Esophagus squamous epithelium (tissue), 4 donors: ENCODE measurements around the gene RET.

Experiments
- POLR2A ChIP-seq, 4 donors: fragments of 450-650 bp; IDR thresholded peaks; one replicate each; pipeline ENCODE4 v1.6.1; 2017; ENCODE audit warnings: antibody characterized with exemption in 4 of 4, mild to moderate bottlenecking in 4 of 4, moderate library complexity in 3 of 4
- TF ChIP-seq, protein P1 (sequence below), 6 experiments: fragments of 450-650 bp in 4 of 6; fragments of 200-600 bp in 2 of 6; sonication (generic) in 2 of 6; IDR thresholded peaks; one replicate each; pipeline ENCODE4 v1.5.1; 2016 to 2019; ENCODE audit warnings: antibody characterized with exemption in 6 of 6, mild to moderate bottlenecking in 4 of 6, moderate library complexity in 4 of 6

GRCh38 chr10:43113201-43114087 is 36.6 kb downstream of the RET start:
- TF ChIP-seq POLR2A (IDR thresholded peaks at IDR 0.05) = no peak
- TF ChIP-seq, protein P1, sequence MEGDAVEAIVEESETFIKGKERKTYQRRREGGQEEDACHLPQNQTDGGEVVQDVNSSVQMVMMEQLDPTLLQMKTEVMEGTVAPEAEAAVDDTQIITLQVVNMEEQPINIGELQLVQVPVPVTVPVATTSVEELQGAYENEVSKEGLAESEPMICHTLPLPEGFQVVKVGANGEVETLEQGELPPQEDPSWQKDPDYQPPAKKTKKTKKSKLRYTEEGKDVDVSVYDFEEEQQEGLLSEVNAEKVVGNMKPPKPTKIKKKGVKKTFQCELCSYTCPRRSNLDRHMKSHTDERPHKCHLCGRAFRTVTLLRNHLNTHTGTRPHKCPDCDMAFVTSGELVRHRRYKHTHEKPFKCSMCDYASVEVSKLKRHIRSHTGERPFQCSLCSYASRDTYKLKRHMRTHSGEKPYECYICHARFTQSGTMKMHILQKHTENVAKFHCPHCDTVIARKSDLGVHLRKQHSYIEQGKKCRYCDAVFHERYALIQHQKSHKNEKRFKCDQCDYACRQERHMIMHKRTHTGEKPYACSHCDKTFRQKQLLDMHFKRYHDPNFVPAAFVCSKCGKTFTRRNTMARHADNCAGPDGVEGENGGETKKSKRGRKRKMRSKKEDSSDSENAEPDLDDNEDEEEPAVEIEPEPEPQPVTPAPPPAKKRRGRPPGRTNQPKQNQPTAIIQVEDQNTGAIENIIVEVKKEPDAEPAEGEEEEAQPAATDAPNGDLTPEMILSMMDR (IDR thresholded peaks at IDR 0.05) = no peak
